ENCODE results near the gene KANSL2.

Gene KANSL2

DNA sequence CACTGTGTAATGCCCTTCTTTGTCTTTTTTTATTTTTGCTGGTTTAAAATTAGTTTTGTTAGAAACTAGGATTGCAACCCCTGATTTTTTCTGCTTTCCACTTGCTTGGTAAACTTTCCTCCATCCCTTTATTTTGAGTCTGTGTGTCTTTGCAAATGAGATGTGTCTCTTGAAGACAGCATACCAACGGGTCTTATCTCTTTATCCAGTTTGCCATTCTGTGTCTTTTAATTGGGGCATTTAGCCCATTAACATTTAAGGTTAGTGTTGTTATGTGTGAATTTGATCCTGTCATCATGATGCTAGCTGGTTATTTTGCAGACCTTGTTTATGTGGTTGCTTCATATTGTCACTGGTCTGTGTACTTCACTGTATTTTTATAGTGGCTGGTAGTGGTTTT is 68.7 kb downstream of the KANSL2 start:
- WGBS, 2 experiments (ENCODE audit: insufficient coverage in 2 of 2): 80% methylated on average over 1 of the region's 1 CpG; no CpG with 5 or more reads in 1 of the 2 experiments
- H3K27ac ChIP-seq (ENCODE audit: low read depth, low read length, severe bottlenecking): no peak overlapping the region
- no peaks in the 10 kb centered on the region for H3K4me1 ChIP-seq (ENCODE audit: control insufficient read depth, insufficient read depth, low read length, poor library complexity, severe bottlenecking)
- H3K9me3 ChIP-seq (ENCODE audit: control insufficient read depth, low read length): peaks cover 14% of the 10 kb centered on the region
- H3K36me3 ChIP-seq (ENCODE audit: control insufficient read depth, insufficient read depth, low read length): no peaks in the 10 kb centered on the region
- H3K4me3 ChIP-seq (ENCODE audit: extremely low read depth, insufficient read depth, low read length, poor library complexity, severe bottlenecking): no peak overlapping the region
